ENCODE data around the gene GOT2.

GOT2 gene

GRCh38 chr16:58727796-58728568, 6.1 kb downstream of the GOT2 start:
- DNase-seq: no peak
- H3K27me3 ChIP-seq (ENCODE audit: insufficient read depth, low read depth, severe bottlenecking): no peaks in the 10 kb centered on the region
- peaks cover 32% of the 10 kb centered on the region for H3K36me3 ChIP-seq
- no peak for TF ChIP-seq CTCF (IDR thresholded peaks at IDR 0.05; ENCODE audit: low read depth, low read length)
- H3K9me3 ChIP-seq (ENCODE audit: severe bottlenecking): no peaks in the 10 kb centered on the region
- no peak overlapping the region for H3K27ac ChIP-seq
- no peak overlapping the region for H3K4me3 ChIP-seq (ENCODE audit: low read depth, low read length)

GRCh38 chr16:58727028-58727781, 6.9 kb downstream of the GOT2 start:
- Histone ChIP-seq H3K36me3 (peaks cover 39% of the 10 kb centered on the region), H3K4me3 (ENCODE audit: low read depth, low read length) (no peak overlapping the region), H3K27me3 (ENCODE audit: insufficient read depth, low read depth, severe bottlenecking) (no peaks in the 10 kb centered on the region), H3K9me3 (ENCODE audit: severe bottlenecking) (no peaks in the 10 kb centered on the region), H3K27ac (no peak overlapping the region)
- no peak for TF ChIP-seq CTCF (IDR thresholded peaks at IDR 0.05; ENCODE audit: low read depth, low read length)
- no peak for DNase-seq

GRCh38 chr16:58723109-58723508, 11.0 kb downstream of the GOT2 start:
- Histone ChIP-seq H3K27ac (no peak overlapping the region), H3K4me3 (ENCODE audit: low read depth, low read length) (no peak overlapping the region), H3K36me3 (peaks cover 57% of the 10 kb centered on the region), H3K27me3 (ENCODE audit: insufficient read depth, low read depth, severe bottlenecking) (no peaks in the 10 kb centered on the region), H3K9me3 (ENCODE audit: severe bottlenecking) (no peaks in the 10 kb centered on the region)
- DNase-seq: no peak
- no peak for TF ChIP-seq CTCF (IDR thresholded peaks at IDR 0.05; ENCODE audit: low read depth, low read length)

GRCh38 chr16:58717994-58718393, 16.1 kb downstream of the GOT2 start:
- H3K4me3 ChIP-seq (ENCODE audit: low read depth, low read length): no peak overlapping the region
- H3K27ac ChIP-seq: no peak overlapping the region
- H3K9me3 ChIP-seq (ENCODE audit: severe bottlenecking): no peaks in the 10 kb centered on the region
- no peak for DNase-seq
- TF ChIP-seq CTCF (IDR thresholded peaks at IDR 0.05; ENCODE audit: low read depth, low read length): no peak
- H3K36me3 ChIP-seq: peaks cover 95% of the 10 kb centered on the region
- no peaks in the 10 kb centered on the region for H3K27me3 ChIP-seq (ENCODE audit: insufficient read depth, low read depth, severe bottlenecking)

- no peak overlapping the region for H3K4me3 ChIP-seq (ENCODE audit: low read depth, low read length)
- no peak for TF ChIP-seq CTCF (IDR thresholded peaks at IDR 0.05; ENCODE audit: low read depth, low read length)
- no peaks in the 10 kb centered on the region for H3K27me3 ChIP-seq (ENCODE audit: insufficient read depth, low read depth, severe bottlenecking)
- H3K36me3 ChIP-seq: peaks cover 91% of the 10 kb centered on the region
- no peak for DNase-seq
- no peak overlapping the region for H3K27ac ChIP-seq
- no peaks in the 10 kb centered on the region for H3K9me3 ChIP-seq (ENCODE audit: severe bottlenecking)
Observed at GRCh38 chr16:58716468-58716867, 17.6 kb downstream of the GOT2 start.
